Liver (tissue), 9 donors: ENCODE measurements around the gene ADRA2C. TPM values are rescaled to one million over a fixed set of nuclear protein-coding genes. Genes with fewer than 3 reads are reported as not detected.

ENCODE experiments used
- DNase-seq: peaks from one replicate; pipeline ENCODE4 v3.0.0-alpha.2; 2017; ENCODE audit warnings: low spot score
- H3K27ac ChIP-seq, 2 donors: one replicate each; pipeline ENCODE4 v1.7.0; 2013; ENCODE audit warnings: inconsistent platforms in 2 of 2, low read length in 2 of 2, control low read depth in 1 of 2, low read depth in 1 of 2, mild to moderate bottlenecking in 1 of 2
- H3K27me3 ChIP-seq, 4 donors: one replicate each; pipeline versions ENCODE4 v1.6.1 to v1.7.0; 2013; ENCODE audit warnings: low read length in 3 of 4, inconsistent platforms in 1 of 4, mild to moderate bottlenecking in 1 of 4, moderate library complexity in 1 of 4; ENCODE audit not compliant: control insufficient read depth in 4 of 4, insufficient read depth in 4 of 4
- H3K36me3 ChIP-seq, 4 donors: one replicate each; pipeline versions ENCODE4 v1.6.1 to v1.7.0; 2013; ENCODE audit warnings: low read length in 3 of 4, mild to moderate bottlenecking in 3 of 4, low read depth in 1 of 4, moderate library complexity in 1 of 4; ENCODE audit not compliant: control insufficient read depth in 4 of 4, insufficient read depth in 3 of 4
- H3K4me1 ChIP-seq, 4 donors: one replicate each; pipeline versions ENCODE4 v1.6.1 to v1.7.0; 2013; ENCODE audit warnings: low read length in 3 of 4, mild to moderate bottlenecking in 3 of 4, moderate library complexity in 1 of 4; ENCODE audit not compliant: control insufficient read depth in 4 of 4, insufficient read depth in 4 of 4
- H3K4me3 ChIP-seq, 3 donors: one replicate each; pipeline versions ENCODE4 v1.6.1 to v1.7.0; 2013; ENCODE audit warnings: low read length in 3 of 3, control low read depth in 1 of 3, low read depth in 1 of 3, mild to moderate bottlenecking in 1 of 3
- H3K9ac ChIP-seq, 2 donors: one replicate each; pipeline ENCODE4 v1.7.0; 2013; ENCODE audit warnings: low read length in 2 of 2, mild to moderate bottlenecking in 2 of 2, moderate library complexity in 2 of 2, control low read depth in 1 of 2, low read depth in 1 of 2
- H3K9me3 ChIP-seq, 4 donors: one replicate each; pipeline versions ENCODE4 v1.6.1 to v1.7.0; 2013; ENCODE audit warnings: low read length in 3 of 4; ENCODE audit not compliant: control insufficient read depth in 4 of 4
- FOXA2 ChIP-seq: IDR thresholded peaks from 2 replicates; pipeline ENCODE4 v1.6.1; 2016; ENCODE audit warnings: antibody characterized with exemption
- GABPA ChIP-seq, 2 donors: IDR thresholded peaks in 1 of 2; conservative IDR thresholded peaks in 1 of 2; 2 replicates each; pipeline ENCODE4 v1.6.1; 2016; ENCODE audit warnings: antibody characterized with exemption in 2 of 2, mild to moderate bottlenecking in 1 of 2, moderate library complexity in 1 of 2
- HNF4A ChIP-seq, 2 donors: conservative IDR thresholded peaks; 2 replicates each; pipeline ENCODE4 v1.6.1; 2016; ENCODE audit warnings: antibody characterized with exemption in 2 of 2, mild to moderate bottlenecking in 2 of 2
- HNF4G ChIP-seq: IDR thresholded peaks from 2 replicates; pipeline ENCODE4 v1.6.1; 2016; ENCODE audit warnings: antibody characterized with exemption
- JUND ChIP-seq, 2 donors: IDR thresholded peaks; 2 replicates each; pipeline ENCODE4 v1.6.1; 2016; ENCODE audit warnings: antibody characterized with exemption in 2 of 2
- NR2F2 ChIP-seq: IDR thresholded peaks from 2 replicates; pipeline ENCODE4 v1.6.1; 2016; ENCODE audit warnings: antibody characterized with exemption
- RAD21 ChIP-seq, 2 donors: IDR thresholded peaks; 2 replicates each; pipeline ENCODE4 v1.6.1; 2016; ENCODE audit warnings: antibody characterized with exemption in 2 of 2, mild to moderate bottlenecking in 2 of 2
- RXRA ChIP-seq, 2 donors: IDR thresholded peaks; 2 replicates each; pipeline ENCODE4 v1.6.1; 2017 to 2018; ENCODE audit warnings: antibody characterized with exemption in 2 of 2, mild to moderate bottlenecking in 1 of 2
- SP1 ChIP-seq: IDR thresholded peaks from 2 replicates; pipeline ENCODE4 v1.6.1; 2018; ENCODE audit warnings: antibody characterized with exemption, mild to moderate bottlenecking
- TAF1 ChIP-seq: conservative IDR thresholded peaks from 2 replicates; pipeline ENCODE4 v1.6.1; 2016; ENCODE audit warnings: antibody characterized with exemption, mild to moderate bottlenecking
- YY1 ChIP-seq: IDR thresholded peaks from 2 replicates; pipeline ENCODE4 v1.6.1; 2016; ENCODE audit warnings: antibody characterized with exemption, mild to moderate bottlenecking
- WGBS: extraction: QIAGEN DNeasy Blood & Tissue Kit; methylation state at CpG from one replicate; pipeline ENCODE4 v1.1.7; 2013; 5-methylcytosine and 5-hydroxymethylcytosine counted together
- polyA plus RNA-seq, 2 donors: library from polyadenylated mRNA; stranded (reverse) in 1 of 2; unstranded in 1 of 2; fragments of 200-250 nt in 1 of 2; fragments of >200 nt in 1 of 2; fragmentation: Nextera tagmentation in 1 of 2; extraction: Ambion mirVana in 1 of 2; gene quantifications; one replicate each; pipeline versions ENCODE4 v1.2.1 to v1.2.3, GENCODE V29; 2013 to 2015
- total RNA-seq, 2 donors: library from RNA; depleted of rRNA; stranded (reverse); fragments of >200 nt; gene quantifications; one replicate each; pipeline ENCODE4 v1.2.3, GENCODE V29; 2014
- TF ChIP-seq, protein P1 (sequence below): fragments of 150-350 bp; IDR thresholded peaks from 2 replicates; pipeline ENCODE4 v1.5.1; 2017; ENCODE audit warnings: improper control_type of control experiment, low read depth, low read length; ENCODE audit not compliant: missing input control
- TF ChIP-seq, protein P2 (sequence below): IDR thresholded peaks from 2 replicates; pipeline ENCODE4 v1.6.1; 2016; ENCODE audit warnings: antibody characterized with exemption, mild to moderate bottlenecking
- TF ChIP-seq, protein P3 (sequence below): IDR thresholded peaks from 2 replicates; pipeline ENCODE4 v1.6.1; 2016; ENCODE audit warnings: antibody characterized with exemption
- donor health status: healthy.
- donor health status: healthy.
- donor health status: healthy.
- donor health status: healthy.
- donor health status: healthy.

ADRA2C gene
- total and polyA plus RNA-seq, 4 donors: 0.19 to 1.1 (median 0.28) TPM; not detected in 1

DNA sequence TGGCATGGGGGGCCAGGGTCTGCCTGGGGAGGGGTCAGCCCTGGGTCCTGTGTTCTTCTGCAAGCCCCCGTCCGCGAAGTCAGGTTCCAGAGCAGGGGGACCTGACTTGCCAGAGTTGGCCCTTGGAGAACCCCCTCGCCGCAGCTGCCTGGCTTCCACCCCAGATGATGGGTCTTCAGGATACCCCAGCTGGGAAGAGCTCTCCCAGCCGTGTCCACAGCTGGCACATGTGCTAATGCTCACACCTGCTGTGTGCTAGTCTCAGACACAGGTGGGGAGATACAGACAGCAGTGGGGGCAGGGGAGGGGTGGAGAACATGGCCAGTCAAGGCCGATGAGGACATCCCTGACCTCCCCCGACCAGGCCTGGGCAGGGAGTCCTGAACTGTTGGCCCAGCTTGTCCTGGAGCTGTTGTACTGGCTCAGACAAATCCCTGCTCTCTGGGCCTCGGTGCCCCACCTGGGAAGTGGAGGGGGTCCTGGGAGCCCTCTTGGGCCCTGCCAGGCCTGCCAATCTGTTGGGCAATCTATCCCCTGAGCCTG is 3.5 kb downstream of the ADRA2C start:
- 73% methylated on average over 9 of the region's 9 CpGs for WGBS
- H3K4me1 ChIP-seq: peaks cover 6 to 15% (median 9%) of the 10 kb centered on the region in 4 donors
- no peaks in the 10 kb centered on the region for H3K36me3 ChIP-seq
- DNase-seq: no peak
- TF ChIP-seq, protein P1, sequence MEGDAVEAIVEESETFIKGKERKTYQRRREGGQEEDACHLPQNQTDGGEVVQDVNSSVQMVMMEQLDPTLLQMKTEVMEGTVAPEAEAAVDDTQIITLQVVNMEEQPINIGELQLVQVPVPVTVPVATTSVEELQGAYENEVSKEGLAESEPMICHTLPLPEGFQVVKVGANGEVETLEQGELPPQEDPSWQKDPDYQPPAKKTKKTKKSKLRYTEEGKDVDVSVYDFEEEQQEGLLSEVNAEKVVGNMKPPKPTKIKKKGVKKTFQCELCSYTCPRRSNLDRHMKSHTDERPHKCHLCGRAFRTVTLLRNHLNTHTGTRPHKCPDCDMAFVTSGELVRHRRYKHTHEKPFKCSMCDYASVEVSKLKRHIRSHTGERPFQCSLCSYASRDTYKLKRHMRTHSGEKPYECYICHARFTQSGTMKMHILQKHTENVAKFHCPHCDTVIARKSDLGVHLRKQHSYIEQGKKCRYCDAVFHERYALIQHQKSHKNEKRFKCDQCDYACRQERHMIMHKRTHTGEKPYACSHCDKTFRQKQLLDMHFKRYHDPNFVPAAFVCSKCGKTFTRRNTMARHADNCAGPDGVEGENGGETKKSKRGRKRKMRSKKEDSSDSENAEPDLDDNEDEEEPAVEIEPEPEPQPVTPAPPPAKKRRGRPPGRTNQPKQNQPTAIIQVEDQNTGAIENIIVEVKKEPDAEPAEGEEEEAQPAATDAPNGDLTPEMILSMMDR: no peak
- TF ChIP-seq RXRA (IDR thresholded peaks at IDR 0.05): no peak
- H3K27ac ChIP-seq: no peak overlapping the region
- H3K9ac ChIP-seq: no peak overlapping the region
- H3K27me3 ChIP-seq: peaks cover 0 to 7% (median 3%) of the 10 kb centered on the region in 4 donors
- no peaks in the 10 kb centered on the region for H3K9me3 ChIP-seq
- H3K4me3 ChIP-seq: no peak overlapping the region

DNA sequence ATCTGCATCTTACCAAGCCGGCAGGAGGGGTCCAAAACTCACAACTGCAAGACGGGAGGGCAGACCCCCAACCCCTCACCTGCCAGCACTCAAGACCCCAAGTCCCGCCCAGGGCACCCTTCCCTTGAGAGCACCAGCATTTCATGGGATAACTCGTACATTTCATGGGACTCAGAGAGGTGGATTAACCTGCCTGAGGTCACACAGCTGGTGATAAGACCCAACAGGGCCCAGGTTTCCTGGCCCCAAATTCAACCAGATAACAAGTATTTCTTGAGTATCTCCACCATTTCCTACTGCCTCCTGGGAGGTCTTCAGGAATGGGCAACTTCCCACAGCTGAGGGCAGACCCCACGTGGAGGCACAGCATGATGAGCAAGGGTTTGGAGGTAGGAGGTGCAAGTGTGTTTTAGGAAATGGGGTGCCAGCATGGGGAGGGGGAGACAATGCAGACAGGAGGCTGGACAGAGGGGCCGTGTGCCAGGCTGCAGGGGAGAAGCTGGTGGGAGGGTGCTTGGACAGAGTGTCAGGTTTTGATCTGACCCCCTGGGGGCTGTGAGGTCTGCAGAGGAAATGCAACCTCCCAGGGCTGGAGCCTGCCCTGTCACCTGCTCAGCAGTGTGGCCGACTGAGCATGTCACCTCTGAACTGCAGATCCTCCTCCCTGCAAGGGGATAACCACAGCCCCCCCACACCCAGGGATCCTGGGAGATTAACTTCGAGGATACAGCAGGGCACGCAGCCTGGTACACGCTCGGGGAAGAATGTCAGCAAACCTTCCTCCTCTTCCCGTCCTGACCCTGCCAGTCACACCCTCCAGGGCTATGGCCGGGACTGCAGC is 4.4 kb downstream of the ADRA2C start:
- H3K4me3 ChIP-seq: no peak overlapping the region
- H3K9me3 ChIP-seq: no peaks in the 10 kb centered on the region
- no peak overlapping the region for H3K9ac ChIP-seq
- H3K36me3 ChIP-seq: no peaks in the 10 kb centered on the region
- WGBS: 57% methylated on average over 13 of the region's 13 CpGs
- peaks cover 0 to 7% (median 2%) of the 10 kb centered on the region in 4 donors for H3K27me3 ChIP-seq
- H3K4me1 ChIP-seq: peaks cover 3 to 10% (median 4%) of the 10 kb centered on the region in 4 donors
- H3K27ac ChIP-seq: no peak overlapping the region
- TF ChIP-seq NR2F2 (no peak), YY1 (no peak), RAD21 (IDR thresholded peaks at IDR 0.05) (no peak), SP1 (no peak), HNF4G (no peak), TAF1 (no peak), FOXA2 (no peak), GABPA (IDR thresholded peaks at IDR 0.05 in 1 of 2, conservative IDR thresholded peaks at IDR 0.05 in 1 of 2) (no peak), JUND (IDR thresholded peaks at IDR 0.05) (no peak), HNF4A (conservative IDR thresholded peaks at IDR 0.05) (no peak)
- TF ChIP-seq, protein P2, sequence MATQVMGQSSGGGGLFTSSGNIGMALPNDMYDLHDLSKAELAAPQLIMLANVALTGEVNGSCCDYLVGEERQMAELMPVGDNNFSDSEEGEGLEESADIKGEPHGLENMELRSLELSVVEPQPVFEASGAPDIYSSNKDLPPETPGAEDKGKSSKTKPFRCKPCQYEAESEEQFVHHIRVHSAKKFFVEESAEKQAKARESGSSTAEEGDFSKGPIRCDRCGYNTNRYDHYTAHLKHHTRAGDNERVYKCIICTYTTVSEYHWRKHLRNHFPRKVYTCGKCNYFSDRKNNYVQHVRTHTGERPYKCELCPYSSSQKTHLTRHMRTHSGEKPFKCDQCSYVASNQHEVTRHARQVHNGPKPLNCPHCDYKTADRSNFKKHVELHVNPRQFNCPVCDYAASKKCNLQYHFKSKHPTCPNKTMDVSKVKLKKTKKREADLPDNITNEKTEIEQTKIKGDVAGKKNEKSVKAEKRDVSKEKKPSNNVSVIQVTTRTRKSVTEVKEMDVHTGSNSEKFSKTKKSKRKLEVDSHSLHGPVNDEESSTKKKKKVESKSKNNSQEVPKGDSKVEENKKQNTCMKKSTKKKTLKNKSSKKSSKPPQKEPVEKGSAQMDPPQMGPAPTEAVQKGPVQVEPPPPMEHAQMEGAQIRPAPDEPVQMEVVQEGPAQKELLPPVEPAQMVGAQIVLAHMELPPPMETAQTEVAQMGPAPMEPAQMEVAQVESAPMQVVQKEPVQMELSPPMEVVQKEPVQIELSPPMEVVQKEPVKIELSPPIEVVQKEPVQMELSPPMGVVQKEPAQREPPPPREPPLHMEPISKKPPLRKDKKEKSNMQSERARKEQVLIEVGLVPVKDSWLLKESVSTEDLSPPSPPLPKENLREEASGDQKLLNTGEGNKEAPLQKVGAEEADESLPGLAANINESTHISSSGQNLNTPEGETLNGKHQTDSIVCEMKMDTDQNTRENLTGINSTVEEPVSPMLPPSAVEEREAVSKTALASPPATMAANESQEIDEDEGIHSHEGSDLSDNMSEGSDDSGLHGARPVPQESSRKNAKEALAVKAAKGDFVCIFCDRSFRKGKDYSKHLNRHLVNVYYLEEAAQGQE: no peak
- TF ChIP-seq, protein P3, sequence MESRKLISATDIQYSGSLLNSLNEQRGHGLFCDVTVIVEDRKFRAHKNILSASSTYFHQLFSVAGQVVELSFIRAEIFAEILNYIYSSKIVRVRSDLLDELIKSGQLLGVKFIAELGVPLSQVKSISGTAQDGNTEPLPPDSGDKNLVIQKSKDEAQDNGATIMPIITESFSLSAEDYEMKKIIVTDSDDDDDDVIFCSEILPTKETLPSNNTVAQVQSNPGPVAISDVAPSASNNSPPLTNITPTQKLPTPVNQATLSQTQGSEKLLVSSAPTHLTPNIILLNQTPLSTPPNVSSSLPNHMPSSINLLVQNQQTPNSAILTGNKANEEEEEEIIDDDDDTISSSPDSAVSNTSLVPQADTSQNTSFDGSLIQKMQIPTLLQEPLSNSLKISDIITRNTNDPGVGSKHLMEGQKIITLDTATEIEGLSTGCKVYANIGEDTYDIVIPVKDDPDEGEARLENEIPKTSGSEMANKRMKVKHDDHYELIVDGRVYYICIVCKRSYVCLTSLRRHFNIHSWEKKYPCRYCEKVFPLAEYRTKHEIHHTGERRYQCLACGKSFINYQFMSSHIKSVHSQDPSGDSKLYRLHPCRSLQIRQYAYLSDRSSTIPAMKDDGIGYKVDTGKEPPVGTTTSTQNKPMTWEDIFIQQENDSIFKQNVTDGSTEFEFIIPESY: no peak
- TF ChIP-seq, protein P1: no peak
- DNase-seq: no peak
